AG08395 (cell line): ENCODE data around the gene CLEC1A.

Experiments used
- DNase-seq: peaks from one replicate; pipeline ENCODE4 v3.0.0; 2012; ENCODE audit warnings: mixed read lengths, low spot score

The CLEC1A gene, protein sequence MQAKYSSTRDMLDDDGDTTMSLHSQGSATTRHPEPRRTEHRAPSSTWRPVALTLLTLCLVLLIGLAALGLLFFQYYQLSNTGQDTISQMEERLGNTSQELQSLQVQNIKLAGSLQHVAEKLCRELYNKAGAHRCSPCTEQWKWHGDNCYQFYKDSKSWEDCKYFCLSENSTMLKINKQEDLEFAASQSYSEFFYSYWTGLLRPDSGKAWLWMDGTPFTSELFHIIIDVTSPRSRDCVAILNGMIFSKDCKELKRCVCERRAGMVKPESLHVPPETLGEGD

GRCh38 chr12:10098791-10099190, at the start of gene CLEC1A:
Gene CLEC1A (minus strand): TSS chr12:10098985. CDS start chr12:10098922, 63 bp downstream.
- DNase-seq, result peak; percentile 31

DNA sequence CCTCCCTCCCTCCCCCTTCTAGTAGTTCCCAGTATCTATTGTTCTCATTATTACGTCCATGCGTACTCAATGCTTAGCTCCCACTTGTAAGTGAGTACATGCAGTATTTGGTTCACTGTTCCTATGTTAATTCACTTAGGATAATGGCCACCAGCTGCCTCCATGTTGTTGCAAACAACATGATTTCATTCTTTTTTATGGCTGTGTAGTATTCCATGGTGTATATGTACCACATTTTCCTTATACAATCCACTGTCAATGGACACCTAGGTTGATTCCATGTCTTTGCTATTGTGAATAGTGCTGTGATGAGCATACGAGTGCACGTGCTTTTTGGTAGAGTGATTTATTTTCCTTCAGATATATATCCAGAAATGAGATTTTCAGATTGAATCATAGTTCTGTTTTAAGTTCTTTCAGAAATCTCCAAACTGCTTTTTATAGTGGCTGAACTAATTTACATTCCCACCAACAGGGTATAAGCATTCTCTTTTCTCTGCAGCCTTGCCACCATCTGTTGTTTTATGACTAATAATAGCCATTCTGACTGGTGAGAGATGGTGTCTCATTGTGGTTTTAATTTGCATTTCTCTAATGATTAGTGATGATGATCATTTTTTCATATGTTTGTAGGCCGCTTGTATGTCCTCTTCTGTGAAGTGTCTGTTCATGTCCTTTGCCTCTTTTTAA, 49.1 kb upstream of the CLEC1A start:
- no peak for DNase-seq

GRCh38 chr12:10142976-10143589, 44.3 kb upstream of the CLEC1A start:
- DNase-seq, result peak; percentile 27

- DNase-seq, result peak; percentile 60
Observed at GRCh38 chr12:10140001-10140400, 41.2 kb upstream of the CLEC1A start.

DNA sequence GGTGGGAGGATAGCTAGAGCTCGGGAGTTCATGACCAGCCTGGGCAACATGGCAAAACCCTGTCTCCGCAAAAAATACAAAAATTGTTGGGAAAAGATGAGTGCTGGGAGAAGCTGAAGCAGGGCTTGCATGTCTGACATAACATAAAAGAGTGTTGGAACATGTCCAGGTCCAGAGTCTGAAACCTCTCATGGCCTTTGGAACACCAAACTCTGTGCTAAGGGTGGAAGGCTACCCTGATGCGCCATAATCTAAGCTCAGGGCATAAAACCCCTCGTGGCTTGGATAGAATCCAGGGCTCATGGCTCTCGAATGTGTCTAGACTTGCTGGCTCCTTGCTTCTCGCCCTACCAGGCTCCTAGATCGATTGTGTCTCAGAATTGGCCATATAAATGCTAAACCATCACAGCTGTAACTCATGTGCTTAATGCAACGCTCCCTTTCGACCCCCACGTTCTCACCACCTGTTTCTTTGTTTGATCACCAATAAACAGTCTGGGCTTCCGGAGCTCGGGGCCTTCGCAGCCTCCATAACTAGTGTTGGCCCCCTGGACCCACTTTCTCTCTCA, 37.9 kb upstream of the CLEC1A start:
- no peak for DNase-seq

DNA sequence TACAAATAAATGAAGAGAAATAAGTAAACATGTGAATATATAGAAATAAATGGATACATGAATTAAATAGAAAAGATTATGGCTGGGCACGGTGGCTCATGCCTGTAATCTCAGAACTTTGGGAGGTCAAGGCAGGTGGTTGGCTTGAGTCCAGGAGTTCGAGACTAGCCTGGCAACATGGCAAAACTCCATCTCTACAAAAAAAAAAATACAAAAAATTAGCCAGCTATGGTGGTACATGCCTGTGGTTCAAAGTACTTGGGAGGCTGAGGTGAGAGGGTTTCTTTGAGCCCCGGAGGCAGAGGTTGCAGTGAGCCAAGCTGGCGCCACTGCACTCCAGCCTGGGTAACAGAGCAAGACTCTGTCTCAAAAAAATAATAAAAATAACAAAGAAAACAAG, 36.3 kb upstream of the CLEC1A start:
- DNase-seq, result no peak

- no peak for DNase-seq
Observed at GRCh38 chr12:10132850-10133370, 34.1 kb upstream of the CLEC1A start.

- DNase-seq, result no peak
Observed at GRCh38 chr12:10131111-10131690, 32.4 kb upstream of the CLEC1A start.

GRCh38 chr12:10130042-10130441, 31.3 kb upstream of the CLEC1A start, which contains the start of gene CLEC7A:
Gene CLEC7A (minus strand): TSS chr12:10130199. CDS start chr12:10130082, 117 bp downstream.
- DNase-seq, result no peak

DNA sequence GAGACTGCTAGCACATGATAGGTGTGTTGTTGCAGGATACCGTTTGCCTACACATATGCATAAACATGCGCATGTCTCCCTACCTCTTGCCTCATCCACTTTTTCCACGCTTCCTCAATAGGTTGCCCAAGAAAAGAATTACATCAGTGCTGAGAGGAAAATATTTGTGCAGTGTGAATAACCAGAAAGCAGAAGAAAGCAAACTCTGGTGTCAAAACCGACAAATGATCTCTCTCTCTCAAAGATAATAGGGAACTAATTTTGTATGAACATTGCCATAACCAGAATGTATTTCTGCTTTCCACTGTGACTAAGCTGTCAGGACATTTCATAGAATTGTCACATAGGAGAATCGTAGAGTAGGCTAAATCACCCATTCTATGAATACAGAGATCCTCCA, 29.9 kb upstream of the CLEC1A start:
- DNase-seq, result no peak

GRCh38 chr12:10126413-10126812, 27.6 kb upstream of the CLEC1A start:
- no peak for DNase-seq

DNA sequence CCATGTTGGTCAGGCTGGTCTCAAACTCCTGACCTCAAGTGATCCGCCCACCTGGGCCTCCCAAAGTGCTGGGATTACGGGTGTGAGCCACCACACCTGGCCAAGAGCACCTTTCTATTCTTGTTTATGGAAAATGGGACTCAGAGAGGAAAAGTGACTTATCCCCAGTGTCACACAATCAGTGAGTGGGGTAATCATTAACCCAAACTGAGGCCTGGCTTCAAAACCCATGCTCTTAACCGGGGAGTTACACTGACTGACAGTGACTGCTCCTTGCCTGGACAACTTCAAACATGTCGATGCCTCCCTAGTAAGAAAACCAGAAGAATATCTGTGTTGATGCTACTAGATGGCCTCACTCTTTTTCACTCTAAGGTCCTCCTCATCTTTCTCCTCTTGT, 23.9 kb upstream of the CLEC1A start:
- no peak for DNase-seq

DNA sequence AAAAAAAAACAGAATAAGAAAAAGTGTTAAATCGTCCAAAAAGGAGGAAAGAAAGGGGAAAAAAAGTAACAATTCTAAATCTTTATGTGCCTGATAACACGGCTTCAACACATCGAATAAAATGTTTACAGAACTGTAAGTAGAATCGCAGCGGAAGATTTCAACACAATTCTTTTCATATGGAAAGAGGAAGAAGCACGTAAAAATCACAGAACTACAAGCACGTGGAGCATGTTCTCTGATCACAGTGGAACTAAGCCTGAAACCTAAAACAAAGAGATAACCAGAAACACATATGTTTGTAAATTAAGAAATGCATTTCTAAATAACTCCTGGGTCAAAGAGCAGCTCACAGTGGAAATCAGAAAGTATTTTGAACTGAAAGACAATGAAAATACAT, 22.5 kb upstream of the CLEC1A start:
- DNase-seq, result no peak

- DNase-seq, result no peak
Observed at GRCh38 chr12:10119066-10119465, 20.3 kb upstream of the CLEC1A start.

DNA sequence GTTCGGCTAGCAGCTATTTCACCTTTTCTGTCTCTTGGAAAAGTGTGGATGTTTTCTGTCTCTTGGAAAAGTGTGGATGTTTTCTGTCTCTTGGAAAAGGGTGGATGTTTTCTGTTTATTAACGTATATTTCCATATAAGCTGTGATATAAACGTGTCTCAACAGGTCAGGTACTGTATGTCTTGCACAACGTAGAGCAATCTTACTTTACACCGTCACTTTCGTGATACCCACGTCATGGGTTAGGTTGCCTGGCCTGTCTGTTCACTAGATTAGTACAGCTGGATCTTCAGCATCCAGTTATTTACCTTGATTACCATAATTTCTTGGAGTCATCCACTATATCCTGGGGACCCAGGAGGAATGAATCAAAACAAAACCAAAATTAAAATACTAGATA, 17.1 kb upstream of the CLEC1A start:
- DNase-seq, result no peak

- DNase-seq, result no peak
Observed at GRCh38 chr12:10115311-10115710, 16.5 kb upstream of the CLEC1A start.

- DNase-seq, result no peak
Observed at GRCh38 chr12:10113920-10114319, 15.1 kb upstream of the CLEC1A start.

- DNase-seq, result no peak
Observed at GRCh38 chr12:10113075-10113474, 14.3 kb upstream of the CLEC1A start.

- no peak for DNase-seq
Observed at GRCh38 chr12:10111451-10111850, 12.7 kb upstream of the CLEC1A start.

DNA sequence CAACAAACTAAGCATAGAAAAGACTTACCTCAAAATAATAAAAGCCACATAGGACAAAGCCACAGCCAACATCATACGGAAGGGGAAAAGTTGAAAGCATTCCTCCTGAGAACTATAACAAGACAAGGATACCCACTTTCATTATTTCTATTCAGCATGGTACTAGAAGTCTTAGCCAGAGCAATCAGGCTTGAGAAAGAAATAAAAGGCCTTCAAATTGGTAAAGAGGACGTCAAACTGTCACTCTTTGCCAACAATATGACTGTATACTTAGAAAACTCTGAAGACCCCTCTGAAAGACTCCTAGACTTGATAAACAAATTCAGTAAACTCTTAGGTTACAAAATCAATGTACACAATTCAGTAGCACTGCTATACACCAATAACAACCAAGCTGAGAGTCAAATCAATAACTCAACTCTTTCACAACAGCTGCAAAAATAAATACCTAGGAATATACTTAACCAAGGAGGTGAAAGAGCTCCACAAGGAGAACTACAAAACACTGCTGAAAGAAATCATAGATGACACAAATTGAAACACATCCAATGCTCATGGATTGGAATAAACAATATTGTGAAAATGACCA, 11.6 kb upstream of the CLEC1A start:
- no peak for DNase-seq

DNA sequence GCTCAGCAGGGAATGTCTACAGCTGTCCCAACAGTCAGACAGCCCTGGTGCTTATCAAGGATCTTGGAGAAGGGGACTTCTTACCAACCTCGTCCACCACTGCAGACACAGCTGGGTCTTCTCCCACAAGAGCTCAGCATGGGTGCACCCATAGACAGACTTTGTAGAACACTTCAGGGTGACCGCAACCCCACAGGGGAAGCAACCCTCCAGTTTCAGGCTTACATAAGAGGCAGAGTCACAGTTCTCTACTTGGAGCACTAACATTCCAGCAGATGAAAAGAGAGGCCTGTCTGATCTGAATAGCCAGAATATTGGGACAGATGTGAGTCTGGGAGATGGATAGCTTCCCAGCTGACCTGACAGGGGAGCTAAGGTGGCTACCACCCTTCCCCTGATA, 3.5 kb upstream of the CLEC1A start:
- DNase-seq, result no peak

- DNase-seq, result no peak
Observed at GRCh38 chr12:10101648-10102220, 2.9 kb upstream of the CLEC1A start.
